Trophoblast cell (in vitro differentiated cells and primary cell): ENCODE data around the gene IDH3G.

ENCODE experiments used
- DNase-seq, 2 donors: peaks; one replicate each; pipeline ENCODE4 v3.0.0-alpha.2; 2016
- H2AFZ ChIP-seq: 2 replicates; pipeline ENCODE4 v1.6.1; 2013; ENCODE audit warnings: low read length, moderate library complexity, mild to moderate bottlenecking; ENCODE audit not compliant: insufficient read depth, poor library complexity
- H2AK5ac ChIP-seq: 2 replicates; pipeline ENCODE4 v1.6.1; 2013; ENCODE audit warnings: mild to moderate bottlenecking, low read length
- H2BK120ac ChIP-seq: 2 replicates; pipeline ENCODE4 v1.6.1; 2013; ENCODE audit warnings: low read length, mild to moderate bottlenecking, moderate library complexity; ENCODE audit not compliant: insufficient read depth, poor library complexity
- H2BK12ac ChIP-seq: 2 replicates; pipeline ENCODE4 v1.6.1; 2013; ENCODE audit warnings: mild to moderate bottlenecking, low read length, moderate library complexity
- H2BK5ac ChIP-seq: 2 replicates; pipeline ENCODE4 v1.6.1; 2013; ENCODE audit warnings: low read length, low read depth, moderate library complexity, mild to moderate bottlenecking; ENCODE audit not compliant: poor library complexity
- H3K14ac ChIP-seq: 2 replicates; pipeline ENCODE4 v1.6.1; 2013; ENCODE audit warnings: mild to moderate bottlenecking, low read length
- H3K18ac ChIP-seq: 2 replicates; pipeline ENCODE4 v1.6.1; 2013; ENCODE audit warnings: mild to moderate bottlenecking, low read length
- H3K23ac ChIP-seq: 2 replicates; pipeline ENCODE4 v1.6.1; 2013; ENCODE audit warnings: low read length
- H3K27ac ChIP-seq: 2 replicates; pipeline ENCODE4 v1.5.1; 2013; ENCODE audit warnings: low read depth, mild to moderate bottlenecking, inconsistent platforms, low read length, moderate library complexity
- H3K27me3 ChIP-seq: 2 replicates; pipeline ENCODE4 v1.6.1; 2013; ENCODE audit warnings: inconsistent platforms, mild to moderate bottlenecking, low read length, moderate library complexity; ENCODE audit not compliant: insufficient read depth
- H3K36me3 ChIP-seq, 2 experiments: 1 replicate in 1 of 2; 2 replicates in 1 of 2; pipeline ENCODE4 v1.6.1; 2013; ENCODE audit warnings: low read length in 2 of 2, mild to moderate bottlenecking in 2 of 2, moderate library complexity in 1 of 2; ENCODE audit not compliant: insufficient read depth in 2 of 2, control insufficient read depth in 1 of 2
- H3K4ac ChIP-seq: 2 replicates; pipeline ENCODE4 v1.6.1; 2013; ENCODE audit warnings: low read depth, mild to moderate bottlenecking, low read length, moderate library complexity
- H3K4me1 ChIP-seq, 2 experiments: 1 replicate in 1 of 2; 2 replicates in 1 of 2; pipeline ENCODE4 v1.6.1; 2013; ENCODE audit warnings: low read length in 2 of 2, mild to moderate bottlenecking in 2 of 2, moderate library complexity in 1 of 2; ENCODE audit not compliant: insufficient read depth in 2 of 2, control insufficient read depth in 1 of 2
- H3K4me2 ChIP-seq: 2 replicates; pipeline ENCODE4 v1.6.1; 2013; ENCODE audit warnings: inconsistent platforms, mild to moderate bottlenecking, low read length, moderate library complexity
- H3K4me3 ChIP-seq: 2 replicates; pipeline ENCODE4 v1.5.1; 2013; ENCODE audit warnings: mild to moderate bottlenecking, low read depth, low read length, inconsistent platforms
- H3K79me1 ChIP-seq: one replicate; pipeline ENCODE4 v1.6.1; 2013; ENCODE audit warnings: low read length
- H3K79me2 ChIP-seq: 2 replicates; pipeline ENCODE4 v1.6.1; 2013; ENCODE audit warnings: low read length, mild to moderate bottlenecking; ENCODE audit not compliant: control insufficient read depth, insufficient read depth, poor library complexity
- H3K9ac ChIP-seq: 2 replicates; pipeline ENCODE4 v1.6.1; 2013; ENCODE audit warnings: mild to moderate bottlenecking, low read length
- H3K9me3 ChIP-seq: 2 replicates; pipeline ENCODE4 v1.6.1; 2013; ENCODE audit warnings: low read depth, mild to moderate bottlenecking, control low read depth, inconsistent platforms, low read length; ENCODE audit not compliant: insufficient read depth
- H4K12ac ChIP-seq: 2 replicates; pipeline ENCODE4 v1.6.1; 2013; ENCODE audit warnings: low read depth, mild to moderate bottlenecking, low read length, moderate library complexity
- H4K8ac ChIP-seq: 2 replicates; pipeline ENCODE4 v1.6.1; 2013; ENCODE audit warnings: low read depth, mild to moderate bottlenecking, low read length, moderate library complexity
- H4K91ac ChIP-seq: one replicate; pipeline ENCODE4 v1.6.1; 2013; ENCODE audit warnings: low read depth, mild to moderate bottlenecking, low read length, moderate library complexity
- WGBS: extraction: QIAGEN DNeasy Blood & Tissue Kit; methylation state at CpG from one replicate; pipeline ENCODE4 v1.1.7; 2013; ENCODE audit warnings: missing lambda C conversion rate; ENCODE audit not compliant: insufficient read length, insufficient coverage; ENCODE audit errors: extremely low coverage; 5-methylcytosine and 5-hydroxymethylcytosine counted together

IDH3G gene

GRCh38 chrX:153830640-153831428 lies 36.7 kb upstream of the IDH3G start:
- H3K23ac ChIP-seq = no peak overlapping the region
- H4K91ac ChIP-seq = no peak overlapping the region
- H3K27ac ChIP-seq = no peak overlapping the region
- no peak overlapping the region for H3K9ac ChIP-seq
- no peaks in the 10 kb centered on the region for H3K9me3 ChIP-seq
- H3K18ac ChIP-seq = no peak overlapping the region
- no peak overlapping the region for H2AK5ac ChIP-seq
- no peak overlapping the region for H2BK120ac ChIP-seq
- H4K8ac ChIP-seq = no peak overlapping the region
- no peak overlapping the region for H2BK12ac ChIP-seq
- no peak overlapping the region for H4K12ac ChIP-seq
- no CpG with 5 or more reads among the region's 102 CpGs for WGBS
- H3K79me1 ChIP-seq = no peaks in the 10 kb centered on the region
- peak overlapping the region; percentile 52 for H3K4me2 ChIP-seq
- no peak overlapping the region for H3K4me3 ChIP-seq
- H3K4ac ChIP-seq = no peak overlapping the region
- H3K14ac ChIP-seq = no peak overlapping the region
- H3K27me3 ChIP-seq = peaks cover 21% of the 10 kb centered on the region
- no peak overlapping the region for H2BK5ac ChIP-seq
- H3K79me2 ChIP-seq = no peaks in the 10 kb centered on the region
- H2AFZ ChIP-seq = no peak overlapping the region
- no peak for DNase-seq
- H3K4me1 ChIP-seq = peaks cover 5 to 12% of the 10 kb centered on the region in 2 experiments
- no peaks in the 10 kb centered on the region for H3K36me3 ChIP-seq

- Histone ChIP-seq H3K9me3 (no peaks in the 10 kb centered on the region), H3K14ac (no peak within 1 kb of the TSS), H3K27me3 (peaks cover 21% of the 10 kb centered on the region), H3K23ac (no peak within 1 kb of the TSS), H3K4me2 (peak within 1 kb of the TSS; percentile 57), H3K4me3 (no peak within 1 kb of the TSS), H2AFZ (no peak within 1 kb of the TSS), H3K4ac (no peak within 1 kb of the TSS), H3K9ac (no peak within 1 kb of the TSS), H3K79me2 (no peaks in the 10 kb centered on the region), H2BK12ac (no peak within 1 kb of the TSS), H2BK5ac (no peak within 1 kb of the TSS), H3K79me1 (no peaks in the 10 kb centered on the region), H3K18ac (no peak within 1 kb of the TSS), H3K27ac (no peak within 1 kb of the TSS), H2BK120ac (no peak within 1 kb of the TSS), H3K36me3 (no peaks in the 10 kb centered on the region), H4K12ac (peak within 1 kb of the TSS; percentile 47), H2AK5ac (no peak within 1 kb of the TSS), H4K8ac (no peak within 1 kb of the TSS), H3K4me1 (peaks cover 5 to 12% of the 10 kb centered on the region in 2 experiments), H4K91ac (no peak within 1 kb of the TSS)
- no CpG with 5 or more reads among the region's 97 CpGs for WGBS
- no peak for DNase-seq
These were observed 35.8 kb upstream of the IDH3G start, which contains the start of gene PDZD4 for GRCh38 chrX:153829799-153830639. Gene PDZD4 (minus strand): TSS chrX:153830544. CDS start chrX:153830298, 246 bp downstream.

- Histone ChIP-seq H3K18ac (no peak overlapping the region), H4K8ac (no peak overlapping the region), H4K12ac (peak overlapping the region; percentile 47), H3K4ac (no peak overlapping the region), H3K79me1 (no peaks in the 10 kb centered on the region), H3K4me2 (peak overlapping the region; percentile 57), H3K9ac (no peak overlapping the region), H4K91ac (no peak overlapping the region), H2BK12ac (no peak overlapping the region), H2AK5ac (no peak overlapping the region), H3K9me3 (no peaks in the 10 kb centered on the region), H2BK5ac (no peak overlapping the region), H3K23ac (no peak overlapping the region), H3K27me3 (peaks cover 21% of the 10 kb centered on the region), H3K36me3 (no peaks in the 10 kb centered on the region), H3K14ac (no peak overlapping the region), H3K79me2 (no peaks in the 10 kb centered on the region), H2AFZ (no peak overlapping the region), H2BK120ac (no peak overlapping the region), H3K4me3 (no peak overlapping the region), H3K4me1 (peaks cover 5 to 12% of the 10 kb centered on the region in 2 experiments), H3K27ac (no peak overlapping the region)
- no CpG with 5 or more reads among the region's 27 CpGs for WGBS
- no peak for DNase-seq
These were observed 35.3 kb upstream of the IDH3G start for GRCh38 chrX:153829549-153829798.

GRCh38 chrX:153828723-153829548 lies 34.8 kb upstream of the IDH3G start:
- no peak overlapping the region for H4K91ac ChIP-seq
- H3K23ac ChIP-seq = no peak overlapping the region
- no peaks in the 10 kb centered on the region for H3K9me3 ChIP-seq
- H3K9ac ChIP-seq = no peak overlapping the region
- no peak for DNase-seq
- no peak overlapping the region for H3K14ac ChIP-seq
- H2BK5ac ChIP-seq = no peak overlapping the region
- WGBS = no CpG with 5 or more reads among the region's 50 CpGs
- H2AFZ ChIP-seq = no peak overlapping the region
- no peak overlapping the region for H4K8ac ChIP-seq
- H3K4me1 ChIP-seq = peaks cover 5 to 12% of the 10 kb centered on the region in 2 experiments
- no peaks in the 10 kb centered on the region for H3K36me3 ChIP-seq
- no peak overlapping the region for H2BK120ac ChIP-seq
- H3K79me1 ChIP-seq = no peaks in the 10 kb centered on the region
- H3K18ac ChIP-seq = no peak overlapping the region
- peak overlapping the region; percentile 57 for H3K4me2 ChIP-seq
- no peak overlapping the region for H3K4me3 ChIP-seq
- no peak overlapping the region for H2BK12ac ChIP-seq
- peak overlapping the region; percentile 47 for H4K12ac ChIP-seq
- peaks cover 21% of the 10 kb centered on the region for H3K27me3 ChIP-seq
- H2AK5ac ChIP-seq = no peak overlapping the region
- H3K27ac ChIP-seq = no peak overlapping the region
- H3K79me2 ChIP-seq = no peaks in the 10 kb centered on the region
- no peak overlapping the region for H3K4ac ChIP-seq
